Measurements from ENCODE around the gene IPMK.
"Not testable (repeated sequence)": the region's sequence is repeated elsewhere in the genome, so short reads cannot be mapped to it uniquely, and the experiment has no call there.

The IPMK gene

GRCh38 chr10:58239561-58240169 lies 28.0 kb downstream of the IPMK start:
- in situ Hi-C loops (cut with HindIII; ENCODE audit: low pct_unique_long_range_greater_than_20kb, low sequenced_read_pairs): no loop called here
- no peak for DNase-seq (ENCODE audit: low read depth in 1 of 2, low spot score in 1 of 2)
- TF ChIP-seq JUND (IDR thresholded peaks at IDR 0.05; ENCODE audit: low read depth): no peak

GRCh38 chr10:58237014-58237834 lies 30.5 kb downstream of the IPMK start:
- DNase-seq (ENCODE audit: low read depth in 1 of 2, low spot score in 1 of 2): no peak
- in situ Hi-C loops (cut with HindIII; ENCODE audit: low pct_unique_long_range_greater_than_20kb, low sequenced_read_pairs): no loop called here
- no peak for TF ChIP-seq JUND (IDR thresholded peaks at IDR 0.05; ENCODE audit: low read depth)

- DNase-seq (ENCODE audit: low read depth in 1 of 2, low spot score in 1 of 2); in situ Hi-C loops (cut with HindIII; ENCODE audit: low pct_unique_long_range_greater_than_20kb, low sequenced_read_pairs): not testable (repeated sequence)
Measured at GRCh38 chr10:58229856-58230255, 37.8 kb downstream of the IPMK start.

GRCh38 chr10:58225654-58226053 lies 42.0 kb downstream of the IPMK start:
- DNase-seq (ENCODE audit: low read depth in 1 of 2, low spot score in 1 of 2): no peak

GRCh38 chr10:58220769-58221451 lies 46.8 kb downstream of the IPMK start:
- no peak for TF ChIP-seq JUND (IDR thresholded peaks at IDR 0.05; ENCODE audit: low read depth)
- no peak for DNase-seq (ENCODE audit: low read depth in 1 of 2, low spot score in 1 of 2)

More at GRCh38 chr10:58225654-58226053, 42.0 kb downstream of the IPMK start:
- no peak for TF ChIP-seq JUND (IDR thresholded peaks at IDR 0.05; ENCODE audit: low read depth)
- in situ Hi-C loops (cut with HindIII; ENCODE audit: low pct_unique_long_range_greater_than_20kb, low sequenced_read_pairs): no loop called here

GRCh38 chr10:58219875-58220274 lies 47.8 kb downstream of the IPMK start:
- TF ChIP-seq JUND (IDR thresholded peaks at IDR 0.05; ENCODE audit: low read depth): no peak
- DNase-seq (ENCODE audit: low read depth in 1 of 2, low spot score in 1 of 2): peak in 1 of 2 experiments; percentile 24
- in situ Hi-C loops (cut with HindIII; ENCODE audit: low pct_unique_long_range_greater_than_20kb, low sequenced_read_pairs): no loop called here

More at GRCh38 chr10:58220769-58221451, 46.8 kb downstream of the IPMK start:
- in situ Hi-C loops (cut with HindIII; ENCODE audit: low pct_unique_long_range_greater_than_20kb, low sequenced_read_pairs): no loop called here

GRCh38 chr10:58217612-58218011 lies 50.1 kb downstream of the IPMK start:
- no peak for TF ChIP-seq JUND (IDR thresholded peaks at IDR 0.05; ENCODE audit: low read depth)
- no peak for DNase-seq (ENCODE audit: low read depth in 1 of 2, low spot score in 1 of 2)
- in situ Hi-C loops (cut with HindIII; ENCODE audit: low pct_unique_long_range_greater_than_20kb, low sequenced_read_pairs): no loop called here

- no peak for TF ChIP-seq JUND (IDR thresholded peaks at IDR 0.05; ENCODE audit: low read depth)
- in situ Hi-C loops (cut with HindIII; ENCODE audit: low pct_unique_long_range_greater_than_20kb, low sequenced_read_pairs): no loop called here
- DNase-seq (ENCODE audit: low read depth in 1 of 2, low spot score in 1 of 2): no peak
Measured at GRCh38 chr10:58212622-58213021, 55.1 kb downstream of the IPMK start.

GRCh38 chr10:58210160-58210559 lies 57.5 kb downstream of the IPMK start:
- in situ Hi-C loops (cut with HindIII; ENCODE audit: low pct_unique_long_range_greater_than_20kb, low sequenced_read_pairs): no loop called here
- DNase-seq (ENCODE audit: low read depth in 1 of 2, low spot score in 1 of 2): no peak
- TF ChIP-seq JUND (IDR thresholded peaks at IDR 0.05; ENCODE audit: low read depth): no peak

GRCh38 chr10:58209669-58210068 lies 58.0 kb downstream of the IPMK start:
- TF ChIP-seq JUND (IDR thresholded peaks at IDR 0.05; ENCODE audit: low read depth): no peak
- in situ Hi-C loops (cut with HindIII; ENCODE audit: low pct_unique_long_range_greater_than_20kb, low sequenced_read_pairs): no loop called here
- DNase-seq (ENCODE audit: low read depth in 1 of 2, low spot score in 1 of 2): no peak

GRCh38 chr10:58206251-58206650 lies 61.4 kb downstream of the IPMK start:
- no peak for TF ChIP-seq JUND (IDR thresholded peaks at IDR 0.05; ENCODE audit: low read depth)
- no peak for DNase-seq (ENCODE audit: low read depth in 1 of 2, low spot score in 1 of 2)
- in situ Hi-C loops (cut with HindIII; ENCODE audit: low pct_unique_long_range_greater_than_20kb, low sequenced_read_pairs): no loop called here

GRCh38 chr10:58201704-58202103 lies 66.0 kb downstream of the IPMK start:
- in situ Hi-C loops (cut with HindIII; ENCODE audit: low pct_unique_long_range_greater_than_20kb, low sequenced_read_pairs): no loop called here
- no peak for DNase-seq (ENCODE audit: low read depth in 1 of 2, low spot score in 1 of 2)
- no peak for TF ChIP-seq JUND (IDR thresholded peaks at IDR 0.05; ENCODE audit: low read depth)

- peak in 1 of 2 experiments; percentile 61 for DNase-seq (ENCODE audit: low read depth in 1 of 2, low spot score in 1 of 2)
- no peak for TF ChIP-seq JUND (IDR thresholded peaks at IDR 0.05; ENCODE audit: low read depth)
- in situ Hi-C loops (cut with HindIII; ENCODE audit: low pct_unique_long_range_greater_than_20kb, low sequenced_read_pairs): no loop called here
Measured at GRCh38 chr10:58189269-58189668, 78.4 kb downstream of the IPMK start.

Measured in T47D (cell line).